ENCODE measurements around the gene PTPRR. TPM values are rescaled to one million over a fixed set of nuclear protein-coding genes. Genes with fewer than 3 reads are reported as not detected.
A peak's percentile ranks its signal among the peaks of the same experiment; 100 is the strongest.

Gene PTPRR
- total RNA-seq, 1 donor from 2014 or later, result 0.46 TPM

DNA sequence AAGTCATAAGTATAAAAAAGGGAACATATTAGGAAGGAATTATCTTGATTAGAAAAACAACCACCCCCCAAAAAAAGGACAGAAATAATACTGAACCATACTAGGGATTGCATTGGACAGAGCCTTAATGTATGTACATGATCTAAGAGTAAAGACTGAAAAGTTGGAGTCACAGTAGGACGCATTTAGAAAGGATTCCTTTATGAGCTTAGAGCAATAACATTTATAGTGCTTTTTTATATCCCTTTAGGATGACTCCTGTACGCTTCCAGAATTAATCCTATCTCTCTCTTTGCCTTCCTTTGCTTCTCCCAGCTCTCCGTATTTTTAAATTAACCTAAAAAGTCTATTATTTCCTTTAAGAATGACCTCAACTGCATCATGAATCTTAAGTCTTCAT, 75.3 kb downstream of the PTPRR start:
- DNase-seq (ENCODE audit: low read depth), result no peak
- no peak for TF ChIP-seq CTCF (conservative IDR thresholded peaks at IDR 0.05; ENCODE audit: low read depth, low read length)

DNA sequence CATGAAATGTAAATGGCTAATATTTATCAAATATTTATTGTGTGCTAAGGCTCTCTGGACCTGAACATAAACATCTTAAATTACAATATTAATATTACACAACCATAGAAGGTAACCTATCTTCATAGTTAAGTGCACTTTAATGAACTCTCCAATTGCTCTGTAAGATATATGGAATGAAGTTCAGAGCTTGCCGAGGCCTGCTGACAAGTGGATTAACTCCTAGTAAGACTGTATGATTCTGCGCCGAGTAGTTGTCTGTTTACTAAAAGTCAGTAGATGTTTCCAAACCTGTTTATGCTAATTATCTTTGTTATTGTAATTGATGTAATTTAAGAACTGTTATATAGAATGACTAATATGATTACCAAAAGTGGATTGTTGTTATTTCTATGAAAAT, 77.2 kb downstream of the PTPRR start:
- H3K4me3 ChIP-seq (ENCODE audit: low read depth, low read length), result no peak overlapping the region
- DNase-seq (ENCODE audit: low read depth), result no peak
- TF ChIP-seq CTCF (conservative IDR thresholded peaks at IDR 0.05; ENCODE audit: low read depth, low read length), result no peak

More for the DNA sequence above, 75.3 kb downstream of the PTPRR start:
- no peak overlapping the region for H3K4me3 ChIP-seq (ENCODE audit: low read depth, low read length)

DNA sequence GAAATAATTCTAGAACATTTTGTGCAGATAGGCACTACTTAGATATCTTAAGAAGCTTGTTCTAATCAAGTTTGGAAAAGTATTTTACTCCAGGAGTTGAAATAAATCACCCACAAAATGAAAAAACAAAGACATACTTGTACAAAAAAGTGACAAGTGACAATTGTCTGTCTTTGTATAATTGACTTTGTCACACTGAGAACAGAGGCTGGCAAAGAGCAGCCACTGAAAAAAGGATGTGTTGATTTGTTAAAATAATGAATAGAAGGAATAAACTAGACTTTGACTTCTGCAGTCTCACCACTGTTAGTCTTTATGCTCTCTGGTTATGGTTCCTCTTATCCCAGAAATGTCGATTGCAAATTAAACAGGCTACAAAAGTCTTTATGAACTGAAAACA, 77.6 kb downstream of the PTPRR start:
- DNase-seq (ENCODE audit: low read depth), result no peak
- no peak for TF ChIP-seq CTCF (conservative IDR thresholded peaks at IDR 0.05; ENCODE audit: low read depth, low read length)
- H3K4me3 ChIP-seq (ENCODE audit: low read depth, low read length), result no peak overlapping the region

- H3K4me3 ChIP-seq (ENCODE audit: low read depth, low read length), result no peak overlapping the region
- DNase-seq (ENCODE audit: low read depth), result no peak
- no peak for TF ChIP-seq CTCF (conservative IDR thresholded peaks at IDR 0.05; ENCODE audit: low read depth, low read length)
Measured at GRCh38 chr12:70842136-70842535, 78.4 kb downstream of the PTPRR start.

- no peak for TF ChIP-seq CTCF (conservative IDR thresholded peaks at IDR 0.05; ENCODE audit: low read depth, low read length)
- no peak overlapping the region for H3K4me3 ChIP-seq (ENCODE audit: low read depth, low read length)
- no peak for DNase-seq (ENCODE audit: low read depth)
Measured at GRCh38 chr12:70840656-70841350, 79.7 kb downstream of the PTPRR start.

DNA sequence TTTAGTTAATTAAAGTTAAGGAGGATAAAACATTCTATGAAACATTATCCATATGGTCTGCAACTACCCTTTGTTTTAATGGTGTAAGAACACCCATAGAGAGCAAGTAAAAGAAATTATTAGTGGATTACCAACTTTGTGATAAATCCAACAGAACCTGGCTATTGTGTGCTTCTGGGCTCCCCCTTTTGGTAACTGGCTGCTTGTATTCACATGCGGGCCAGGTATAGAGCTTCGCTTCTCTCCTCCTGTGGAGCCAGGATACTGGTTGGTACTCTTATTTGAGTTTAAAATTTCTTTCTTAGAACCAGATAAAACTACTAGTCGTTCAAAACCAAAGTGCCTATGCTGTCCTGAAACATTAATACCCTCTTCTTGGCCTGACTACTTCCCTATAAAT, 81.0 kb downstream of the PTPRR start:
- no peak for DNase-seq (ENCODE audit: low read depth)
- no peak overlapping the region for H3K4me3 ChIP-seq (ENCODE audit: low read depth, low read length)

More for the DNA sequence above, 81.0 kb downstream of the PTPRR start:
- TF ChIP-seq CTCF (conservative IDR thresholded peaks at IDR 0.05; ENCODE audit: low read depth, low read length), result peak; percentile 45
